HG02852 (cell line): ENCODE data around the gene INPP4B.
"Not testable (repeated sequence)": the region's sequence is repeated elsewhere in the genome, so short reads cannot be mapped to it uniquely, and the experiment has no call there.

Experiments used
- ATAC-seq: cut with Tn5 transposase; IDR thresholded peaks from one replicate; pipeline ENCODE4 v1.9.1; 2021; ENCODE audit warnings: mild to moderate bottlenecking, moderate library complexity; ENCODE audit not compliant: unreplicated experiment

The INPP4B gene

DNA sequence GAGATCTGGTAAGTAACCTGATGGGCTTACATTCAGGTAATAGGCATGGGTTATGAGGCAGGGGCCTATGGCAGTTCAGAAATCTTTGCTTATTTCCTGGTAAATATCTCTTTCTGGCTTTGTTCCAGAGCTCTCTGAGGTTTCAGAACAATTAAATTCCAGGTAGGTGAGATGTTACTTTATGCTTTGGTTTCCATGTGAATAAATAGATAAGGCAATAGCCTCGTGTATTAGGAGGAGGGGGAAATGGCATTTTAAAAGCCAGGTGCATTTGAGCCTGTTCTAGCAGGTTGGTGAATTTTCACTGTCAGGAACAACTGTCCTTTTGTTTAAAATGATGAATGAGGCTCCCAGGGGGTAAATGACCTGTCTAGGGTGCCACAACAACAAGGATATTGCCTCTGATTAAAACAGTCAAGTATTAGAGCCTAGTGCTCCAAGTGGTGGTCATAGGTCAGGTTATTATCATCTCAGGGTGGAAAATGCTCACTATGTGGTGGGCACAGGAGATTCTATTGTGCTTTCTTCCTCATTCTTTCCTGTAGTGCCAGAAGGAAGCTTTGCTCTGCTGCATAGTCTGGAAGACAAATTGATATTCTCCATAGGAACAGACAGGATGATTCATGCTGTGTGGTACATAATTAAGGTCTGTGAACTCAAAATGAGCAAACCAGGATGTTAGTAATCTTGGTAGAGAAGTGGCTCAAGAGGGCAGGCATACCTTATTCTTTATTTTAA, 296.2 kb downstream of the INPP4B start:
- ATAC-seq, result no peak

DNA sequence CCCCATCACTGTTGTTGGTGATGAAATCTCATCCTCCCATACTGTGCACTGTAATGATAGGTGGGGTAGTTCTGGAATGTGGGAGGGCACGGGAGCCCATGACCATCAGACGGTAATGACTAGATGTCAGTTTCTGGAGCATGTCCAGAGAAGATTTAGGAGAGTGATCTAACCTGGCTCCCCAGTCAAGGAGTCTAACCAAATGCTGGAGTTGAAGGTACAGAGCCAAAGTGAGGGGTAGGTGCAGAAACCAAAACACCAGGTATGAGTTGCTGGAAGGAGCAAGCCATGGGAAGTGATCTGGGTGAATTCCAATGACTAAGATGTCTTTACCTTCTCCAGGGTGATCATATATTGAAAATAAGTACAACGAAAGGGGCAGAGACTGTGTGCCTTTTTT, 296.9 kb downstream of the INPP4B start:
- ATAC-seq, result no peak

DNA sequence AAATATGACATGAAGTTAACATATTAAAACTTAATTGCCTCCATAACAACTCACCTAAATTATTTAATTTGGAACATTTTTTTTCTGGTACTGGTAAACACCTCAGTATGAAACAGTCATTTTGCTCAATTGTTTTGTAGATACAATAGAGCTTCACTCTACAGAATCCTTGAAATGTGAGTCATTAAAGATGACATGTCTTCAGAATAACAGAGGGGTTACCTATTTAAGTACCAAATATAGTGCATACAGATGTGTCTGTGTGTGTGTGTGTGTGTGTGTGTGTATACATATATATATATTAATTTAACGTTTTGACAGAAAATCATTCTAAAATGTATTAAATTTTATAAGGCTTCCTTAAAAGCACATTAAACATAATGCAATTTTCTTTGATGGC, 297.6 kb downstream of the INPP4B start:
- no peak for ATAC-seq

DNA sequence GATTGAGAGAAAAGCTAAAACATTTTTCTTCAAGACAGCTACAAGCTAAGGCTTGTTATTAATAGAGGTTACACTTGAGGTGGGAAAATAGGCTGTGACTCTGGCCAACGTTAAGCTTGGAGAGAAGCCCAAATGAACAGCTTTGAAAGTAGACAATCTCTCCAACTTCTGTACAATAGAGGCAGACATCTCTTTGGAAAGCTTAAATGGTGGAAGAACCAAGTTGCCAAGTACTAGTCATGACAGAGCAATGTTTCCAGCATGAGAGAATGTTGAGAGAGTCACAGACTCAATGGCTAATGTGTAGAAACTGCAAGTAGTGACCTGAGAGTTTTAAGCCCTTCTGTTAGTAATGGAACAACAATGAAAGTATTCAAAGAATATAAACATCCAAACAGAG, 298.1 kb downstream of the INPP4B start:
- no peak for ATAC-seq

DNA sequence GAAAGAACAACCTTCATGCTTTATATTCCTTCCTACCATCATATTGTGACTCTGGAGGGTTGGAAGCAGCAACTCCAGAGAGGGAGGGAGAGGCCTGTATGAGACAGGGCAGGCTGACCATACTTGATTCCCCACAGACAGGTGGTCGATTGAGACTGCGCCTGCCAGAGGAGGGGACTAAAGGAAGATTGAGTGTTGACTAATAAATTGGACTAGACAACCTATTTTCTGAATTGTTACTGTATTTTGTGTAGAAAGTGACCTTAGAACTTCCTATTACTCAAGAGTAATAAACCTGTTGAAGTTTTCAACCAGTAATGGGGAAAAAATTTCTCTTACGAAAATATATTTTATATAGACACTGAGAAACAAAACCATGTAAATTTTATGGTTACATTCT, 301.5 kb downstream of the INPP4B start:
- ATAC-seq, result no peak

DNA sequence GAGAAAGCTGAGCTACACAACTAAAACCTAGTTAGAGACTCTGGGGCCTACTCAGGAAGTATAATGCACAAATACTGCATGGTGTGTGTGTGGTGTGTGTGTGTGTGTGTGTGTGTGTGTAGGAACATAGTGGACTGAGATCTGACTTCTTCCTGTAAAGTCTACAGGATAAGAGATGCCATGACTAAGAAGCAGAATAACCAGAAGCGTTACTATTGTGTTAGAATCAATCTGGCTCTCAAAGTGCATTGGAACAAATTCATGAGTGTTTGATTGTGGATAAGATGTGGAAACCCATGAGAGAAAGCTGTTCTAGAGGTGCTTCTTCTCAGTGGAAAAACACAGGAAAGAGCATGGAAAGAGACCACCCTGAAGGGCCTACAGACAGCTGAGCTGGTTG, 302.1 kb downstream of the INPP4B start:
- ATAC-seq, result no peak

DNA sequence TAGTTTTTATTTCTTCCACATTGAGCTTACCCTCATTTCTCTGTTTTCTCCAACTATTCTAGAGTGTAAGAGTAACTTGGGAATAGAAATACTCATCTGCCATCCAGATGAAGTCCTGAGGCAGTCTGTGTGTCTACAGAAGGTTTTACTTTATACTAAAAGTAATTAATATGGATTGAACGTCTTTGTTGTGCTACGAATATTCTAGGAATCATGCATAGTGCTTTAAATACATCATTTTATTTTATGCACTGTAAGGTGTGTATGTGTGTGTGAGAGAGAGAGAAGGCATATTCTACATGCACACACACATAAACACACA, 305.7 kb downstream of the INPP4B start:
- no peak for ATAC-seq

DNA sequence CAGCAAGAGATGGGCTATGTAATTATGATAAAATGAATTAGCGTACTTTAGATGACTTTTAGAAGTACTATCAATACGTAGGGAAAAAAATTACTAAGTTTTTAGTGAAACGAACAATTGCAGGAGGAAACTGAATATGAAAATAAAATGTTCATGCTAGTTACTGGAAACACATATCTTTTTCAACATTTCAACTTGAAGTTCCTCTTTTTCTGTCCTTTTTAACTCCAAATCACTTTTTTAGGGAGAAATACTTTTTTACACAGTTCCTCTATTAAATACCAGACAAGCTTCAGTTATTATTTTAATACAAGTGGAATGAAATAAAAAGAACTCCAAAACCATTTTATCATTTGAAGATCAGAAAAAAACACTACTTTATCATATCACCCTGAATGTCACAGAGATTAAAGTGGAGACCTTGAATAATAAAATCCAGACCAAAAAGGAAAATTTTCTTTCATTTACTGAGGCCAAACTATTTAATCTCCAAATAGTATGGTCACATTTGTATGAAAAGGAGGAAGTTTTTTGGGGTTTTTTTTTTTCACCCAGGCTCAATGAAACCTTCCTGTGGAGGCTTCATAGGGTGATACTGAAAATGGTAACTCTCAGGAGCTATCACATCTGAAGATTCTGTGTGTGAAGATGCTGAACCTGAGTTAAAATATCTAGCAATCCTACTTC, 306.2 kb downstream of the INPP4B start:
- ATAC-seq, result no peak

DNA sequence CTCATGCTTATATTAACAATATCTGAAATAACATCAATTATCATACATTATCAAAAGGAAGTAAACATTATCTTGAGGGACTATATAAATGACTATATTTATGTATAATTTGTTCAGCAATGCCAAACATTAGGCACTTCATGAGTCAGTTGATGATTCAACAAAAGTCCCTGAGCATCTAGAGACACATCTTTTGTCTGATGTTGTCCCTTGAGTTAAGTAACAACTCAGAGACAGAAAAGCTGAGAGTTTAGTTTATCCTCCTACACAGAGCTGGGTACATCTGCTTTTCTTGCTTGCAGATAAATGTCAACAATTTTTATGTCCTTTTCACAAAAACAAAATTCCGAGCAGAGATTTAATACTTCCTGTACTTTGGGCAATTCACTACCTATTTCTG, 311.1 kb downstream of the INPP4B start:
- ATAC-seq, result no peak

DNA sequence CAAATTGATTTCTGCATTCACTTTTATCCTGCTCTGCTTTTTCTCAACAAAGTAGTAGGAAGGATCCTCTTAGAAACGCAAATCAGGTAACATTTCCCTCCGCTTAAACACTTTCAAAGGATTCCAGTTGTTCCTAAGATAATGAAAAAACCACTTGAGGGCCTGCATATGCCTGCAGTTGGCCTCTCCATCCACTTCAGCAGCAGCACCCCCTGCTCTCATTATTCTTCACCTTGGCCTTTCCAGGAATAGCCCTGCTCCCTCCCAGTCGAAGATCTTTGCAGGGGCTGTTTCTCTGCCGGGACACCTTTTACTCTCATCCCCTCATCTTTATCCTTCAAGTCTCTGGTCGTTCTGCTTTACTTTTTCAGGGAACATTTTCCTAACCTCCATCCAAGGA, 314.0 kb downstream of the INPP4B start:
- no peak for ATAC-seq

DNA sequence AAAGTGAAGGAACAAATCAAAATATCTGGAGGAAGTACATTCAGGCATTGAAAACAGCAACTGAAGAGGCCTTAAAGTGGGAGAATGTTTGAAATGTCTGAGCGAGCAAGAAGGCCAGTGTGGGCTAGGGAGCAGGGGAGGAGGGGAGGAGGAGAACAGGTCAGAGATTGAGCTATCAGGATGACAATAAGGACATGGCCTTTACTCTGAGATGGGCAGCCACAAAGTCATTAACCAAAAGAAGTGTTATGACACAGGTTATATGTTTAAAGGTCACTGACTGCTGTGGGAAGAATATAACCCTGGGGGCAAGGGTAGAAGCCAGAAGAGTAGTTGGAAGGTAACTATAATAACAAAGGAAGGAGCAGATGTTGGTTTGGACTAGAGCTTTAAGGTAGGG, 315.4 kb downstream of the INPP4B start:
- ATAC-seq, result no peak

DNA sequence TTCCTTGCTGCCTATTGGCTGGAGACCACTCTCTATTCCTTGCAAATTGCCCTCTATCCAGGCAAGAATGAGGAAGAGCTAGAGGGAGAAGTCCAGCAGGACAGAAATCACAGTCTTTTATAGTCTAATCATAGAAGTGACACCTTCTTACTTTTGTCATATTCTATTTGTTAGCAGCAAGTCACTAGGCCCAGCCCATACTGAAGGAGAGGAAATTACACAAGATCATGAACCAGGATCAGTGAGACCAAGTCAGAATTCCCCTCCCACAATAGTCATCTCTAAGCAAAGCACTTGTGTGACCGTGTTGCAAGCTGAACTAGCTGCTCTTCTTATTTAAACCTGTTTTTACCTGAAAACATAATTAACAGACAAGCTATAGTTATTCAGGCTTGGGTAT, 317.7 kb downstream of the INPP4B start:
- ATAC-seq, result no peak

DNA sequence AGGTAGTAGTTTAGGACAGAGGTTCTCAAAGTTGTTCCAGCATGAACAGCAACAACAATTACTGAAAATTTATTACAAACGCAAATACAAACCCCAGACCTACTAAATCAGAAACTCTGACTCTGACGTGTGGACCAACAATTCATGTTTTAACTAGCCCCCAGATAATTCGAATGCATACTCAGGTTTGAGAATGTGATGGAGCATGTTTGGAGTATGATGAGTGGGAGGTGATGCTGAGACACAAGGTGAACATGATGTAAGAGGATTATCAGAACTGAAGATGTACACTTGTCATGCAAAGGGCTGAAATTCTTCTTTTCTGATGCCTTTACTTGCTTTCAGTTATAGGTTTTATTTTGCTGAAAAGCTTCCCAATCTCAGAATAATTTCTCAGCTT, 323.0 kb downstream of the INPP4B start:
- ATAC-seq, result no peak

DNA sequence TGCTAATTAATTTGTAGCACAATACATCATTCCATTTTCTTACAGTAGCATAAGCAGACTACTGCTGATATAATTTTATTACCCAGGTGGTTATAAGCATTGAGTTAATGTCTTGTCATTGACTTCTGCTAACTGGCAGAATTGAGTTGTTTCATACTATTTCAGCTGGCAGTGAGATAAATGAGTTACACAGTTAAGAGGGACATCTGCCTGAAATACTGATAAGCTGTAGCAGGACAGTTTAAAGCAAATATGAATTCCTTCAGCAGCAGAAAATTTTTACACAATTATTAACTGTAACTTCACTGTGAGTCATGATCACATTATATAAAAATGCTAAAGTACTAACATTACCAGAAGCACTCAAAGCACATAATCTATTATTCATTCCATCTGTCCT, 326.8 kb downstream of the INPP4B start:
- no peak for ATAC-seq

DNA sequence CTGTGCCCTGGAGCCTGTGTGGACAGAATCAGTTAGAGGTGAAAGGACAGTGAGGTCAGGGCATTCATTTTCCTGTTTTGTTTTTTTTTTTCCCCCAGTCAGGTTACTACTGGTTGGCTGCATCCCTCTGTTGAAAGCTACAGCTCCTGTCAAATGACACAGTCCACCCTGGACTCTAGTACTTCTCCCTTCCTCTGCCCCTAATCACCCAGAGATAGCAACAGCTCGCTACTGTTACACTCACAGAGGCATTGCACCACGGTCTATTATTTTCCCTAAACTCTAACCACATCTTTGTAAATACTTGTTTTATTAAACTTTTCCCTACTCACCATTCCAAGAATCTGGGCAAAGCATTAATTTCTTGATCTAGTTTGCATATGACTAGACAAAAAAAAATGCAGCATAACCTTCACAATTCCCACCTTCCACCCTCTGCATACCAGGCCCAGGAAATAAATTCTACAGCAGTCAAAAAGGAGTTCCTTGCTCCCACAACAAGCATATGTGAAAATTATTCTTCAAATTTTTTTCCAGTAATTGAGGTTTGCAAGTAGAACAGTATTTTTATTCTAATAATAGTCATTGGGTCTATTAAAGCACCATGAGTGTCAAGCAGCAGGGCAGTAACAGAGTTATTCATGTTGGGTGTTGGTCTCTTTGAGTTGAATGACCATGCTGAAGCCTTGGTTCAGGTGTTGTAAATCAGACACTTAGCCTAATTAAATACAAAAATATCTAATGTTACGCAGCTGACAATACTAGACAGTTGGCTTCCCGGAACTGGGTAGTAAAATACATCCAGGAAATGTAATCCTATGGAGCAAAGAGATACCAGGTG, 329.2 kb downstream of the INPP4B start:
- ATAC-seq, result no peak

DNA sequence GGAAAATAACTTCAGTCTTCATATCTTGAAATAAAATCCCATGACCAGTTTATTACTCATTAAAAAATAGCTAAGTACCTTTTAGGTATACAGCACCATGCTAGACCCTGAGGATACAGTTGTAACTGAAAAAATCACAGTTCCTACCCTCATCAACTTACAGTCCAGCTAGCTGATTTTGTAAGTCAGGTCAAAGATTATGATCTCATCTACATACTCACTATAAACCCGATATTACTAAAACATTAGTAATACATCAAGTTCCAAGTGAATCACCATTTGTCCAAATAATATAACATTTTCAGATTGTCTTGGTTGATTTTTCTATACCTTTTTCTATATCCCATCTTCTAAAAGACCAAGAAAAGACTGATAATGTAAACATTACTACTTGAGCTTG, 333.9 kb downstream of the INPP4B start:
- ATAC-seq, result no peak

DNA sequence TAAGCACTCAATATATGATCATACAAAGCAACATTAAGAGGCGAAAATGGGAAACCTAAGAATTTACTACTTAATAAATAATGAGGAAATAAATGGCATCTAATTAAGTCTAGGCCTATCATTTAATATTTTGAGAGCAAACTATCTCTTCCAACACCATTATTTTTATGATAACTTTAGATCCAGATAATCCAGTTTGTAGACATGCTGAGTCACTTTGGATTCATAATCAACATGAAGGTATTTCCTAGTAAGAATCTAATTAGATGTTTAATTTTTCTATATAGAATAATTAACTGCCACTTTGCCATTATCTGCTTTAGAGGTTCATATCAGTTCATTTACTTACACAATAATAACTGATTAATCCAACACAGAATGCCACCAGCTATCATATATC, 336.2 kb downstream of the INPP4B start:
- ATAC-seq, result no peak

DNA sequence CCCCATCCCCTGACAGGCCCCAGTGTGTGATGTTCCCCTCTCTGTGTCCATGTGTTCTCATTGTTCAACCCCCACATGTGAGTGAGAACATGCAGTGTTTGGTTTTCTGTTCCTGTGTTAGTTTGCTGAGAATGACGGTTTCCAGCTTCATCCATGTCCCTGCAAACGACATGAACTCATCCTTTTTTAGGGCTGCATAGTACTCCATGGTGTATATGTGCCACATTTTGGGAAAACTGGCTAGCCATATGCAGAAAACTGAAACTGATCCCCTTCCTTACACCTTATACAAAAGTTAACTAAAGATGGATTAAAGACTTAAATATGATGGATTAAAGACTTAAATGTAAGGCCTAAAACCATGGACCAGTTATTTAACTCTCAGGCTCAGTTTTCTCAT, 336.7 kb downstream of the INPP4B start:
- not testable (repeated sequence) for ATAC-seq

DNA sequence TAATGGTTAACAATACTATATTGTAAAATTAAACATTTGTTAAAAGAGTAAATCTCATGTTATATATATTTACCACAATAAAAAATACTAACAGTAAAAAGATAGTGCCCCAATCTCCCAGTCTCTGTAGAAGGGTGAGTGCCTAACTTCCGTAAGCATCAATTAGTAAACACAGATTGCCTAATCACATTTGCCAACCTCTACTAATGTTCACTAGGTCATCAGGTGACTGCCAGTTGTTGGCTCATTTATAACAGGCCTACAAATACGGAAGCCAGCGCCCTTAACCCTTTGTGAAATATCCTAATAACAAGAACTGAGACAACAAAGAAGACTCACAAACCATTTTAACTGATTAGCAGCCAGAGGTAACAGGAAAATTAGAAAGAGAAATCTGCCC, 345.1 kb downstream of the INPP4B start:
- ATAC-seq, result no peak

DNA sequence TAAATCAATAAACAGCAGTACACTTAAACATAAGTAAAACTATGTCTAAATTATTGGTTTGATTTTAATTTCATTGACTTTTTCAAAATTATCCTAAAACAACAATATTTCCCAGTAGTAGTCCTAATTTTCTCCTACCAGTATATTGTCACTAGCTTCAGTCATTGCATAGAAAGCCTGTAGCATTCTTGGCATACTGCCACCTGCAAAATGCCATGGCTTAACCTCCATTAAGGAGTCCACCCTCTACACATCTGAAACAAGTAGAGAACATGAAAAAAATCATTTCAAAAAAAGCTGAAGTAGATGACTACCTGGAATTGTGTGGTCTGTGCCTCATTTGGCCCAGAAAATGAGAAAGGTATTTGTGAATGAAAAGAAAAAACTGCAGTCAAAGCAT, 348.5 kb downstream of the INPP4B start:
- no peak for ATAC-seq

DNA sequence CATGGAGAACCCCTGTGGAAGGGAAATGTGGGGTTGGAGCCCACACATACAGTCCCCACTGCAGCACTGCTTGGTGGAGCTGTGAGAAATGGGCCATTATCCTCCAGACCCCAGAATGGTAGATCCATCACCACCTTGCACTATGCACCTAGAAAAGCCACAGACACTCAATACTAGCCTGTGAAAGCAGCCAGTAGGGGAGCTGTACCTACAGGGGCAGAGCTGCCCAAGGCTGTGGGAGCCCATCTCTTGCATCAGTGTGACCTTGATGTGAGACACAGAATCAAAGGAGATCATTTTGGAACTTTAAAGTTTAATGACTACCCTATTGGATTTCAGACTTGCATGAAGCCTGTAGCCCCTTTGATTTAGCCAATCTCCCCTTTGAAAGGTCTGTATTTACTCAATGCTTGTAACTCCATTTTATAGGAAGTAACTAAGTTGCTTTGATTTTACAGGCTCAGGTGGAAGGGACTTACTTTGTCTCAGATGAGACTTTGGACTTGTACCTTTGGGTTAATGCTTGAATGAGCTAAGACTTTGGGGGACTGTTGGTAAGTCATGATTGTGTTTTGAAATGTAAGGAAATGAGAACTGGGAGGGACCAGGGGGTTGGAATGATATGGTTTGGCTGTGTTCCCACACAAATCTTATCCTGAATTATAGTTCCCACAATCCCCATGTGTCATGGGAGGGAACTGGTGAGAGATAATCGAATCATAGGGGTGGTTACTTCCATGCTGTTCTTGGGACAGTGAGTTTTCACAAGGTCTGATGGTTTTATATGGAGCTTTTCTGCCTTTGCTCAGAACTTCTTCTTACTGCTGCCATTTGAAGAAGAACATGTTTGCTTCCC, 352.6 kb downstream of the INPP4B start:
- no peak for ATAC-seq
